ENCODE data around the gene BSND. TPM values are rescaled to one million over a fixed set of nuclear protein-coding genes. Genes with fewer than 3 reads are reported as not detected.

The BSND gene
- total RNA-seq, 4 donors from 2014 or later: not detected

DNA sequence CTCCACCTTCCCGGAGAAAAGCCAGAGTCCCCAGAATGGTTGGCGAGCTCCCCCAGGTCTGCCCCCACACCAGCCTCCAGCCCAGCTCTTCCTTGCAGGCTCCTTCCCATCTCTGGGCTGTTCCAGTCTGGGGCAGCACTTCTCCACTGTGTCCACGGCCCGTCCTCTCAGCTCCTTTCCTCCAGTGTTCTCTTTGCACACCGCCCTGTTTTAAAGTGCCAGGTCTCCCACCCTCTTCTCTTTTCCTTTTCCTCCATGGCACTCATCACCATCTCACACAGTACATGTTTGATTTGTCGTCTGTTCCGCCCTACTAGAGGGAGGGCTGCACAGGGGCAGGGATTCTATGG is 34.5 kb downstream of the BSND start:
- Histone ChIP-seq H3K9me3 (no peaks in the 10 kb centered on the region), H3K27me3 (peaks cover 0 to 33% of the 10 kb centered on the region in 2 donors), H3K36me3 (no peaks in the 10 kb centered on the region), H3K27ac (no peak overlapping the region), H3K4me1 (no peaks in the 10 kb centered on the region), H3K4me3 (no peak overlapping the region)
- no peak for DNase-seq (ENCODE audit: low spot score in 2 of 2)
- 72 to 79% methylated on average over 7 of the region's 7 CpGs for WGBS, 2 donors
- TF ChIP-seq CTCF (IDR thresholded peaks at IDR 0.05): no peak
- TF ChIP-seq EP300 (IDR thresholded peaks at IDR 0.05): no peak
- no peak for TF ChIP-seq POLR2A (IDR thresholded peaks at IDR 0.05)

GRCh38 chr1:55034476-55035133 is 35.9 kb downstream of the BSND start:
- H3K27me3 ChIP-seq: peaks cover 0 to 46% of the 10 kb centered on the region in 2 donors
- TF ChIP-seq CTCF (IDR thresholded peaks at IDR 0.05): no peak
- H3K4me1 ChIP-seq: peaks cover 0 to 12% (median 0%) of the 10 kb centered on the region in 4 donors
- H3K4me3 ChIP-seq: no peak overlapping the region
- H3K36me3 ChIP-seq: no peaks in the 10 kb centered on the region
- no peaks in the 10 kb centered on the region for H3K9me3 ChIP-seq
- 75 to 81% methylated on average over 6 of the region's 6 CpGs for WGBS, 2 donors
- H3K27ac ChIP-seq: no peak overlapping the region
- no peak for DNase-seq (ENCODE audit: low spot score in 2 of 2)

GRCh38 chr1:55035904-55036303 is 37.2 kb downstream of the BSND start:
- TF ChIP-seq CTCF (IDR thresholded peaks at IDR 0.05) (no peak), POLR2A (IDR thresholded peaks at IDR 0.05) (no peak), EP300 (IDR thresholded peaks at IDR 0.05) (no peak)
- H3K36me3 ChIP-seq: no peaks in the 10 kb centered on the region
- H3K27me3 ChIP-seq: peaks cover 0 to 59% of the 10 kb centered on the region in 2 donors
- H3K4me3 ChIP-seq: no peak overlapping the region
- 58 to 62% methylated on average over 4 of the region's 4 CpGs for WGBS, 2 donors
- H3K27ac ChIP-seq: no peak overlapping the region
- peaks cover 0 to 17% (median 0%) of the 10 kb centered on the region in 4 donors for H3K4me1 ChIP-seq
- no peak for DNase-seq (ENCODE audit: low spot score in 2 of 2)
- H3K9me3 ChIP-seq: no peaks in the 10 kb centered on the region

GRCh38 chr1:55037733-55038551 is 39.2 kb downstream of the BSND start:
- no peak overlapping the region for H3K4me3 ChIP-seq
- no peak overlapping the region for H3K27ac ChIP-seq
- peaks cover 0 to 73% of the 10 kb centered on the region in 2 donors for H3K27me3 ChIP-seq
- no peak for DNase-seq (ENCODE audit: low spot score in 2 of 2)
- H3K4me1 ChIP-seq: peaks cover 0 to 17% (median 0%) of the 10 kb centered on the region in 4 donors
- H3K36me3 ChIP-seq: no peaks in the 10 kb centered on the region
- no peaks in the 10 kb centered on the region for H3K9me3 ChIP-seq
- TF ChIP-seq POLR2A (IDR thresholded peaks at IDR 0.05) (no peak), CTCF (IDR thresholded peaks at IDR 0.05) (no peak), EP300 (IDR thresholded peaks at IDR 0.05) (no peak)
- 79% methylated on average over 8 of the region's 8 CpGs for WGBS, 2 donors

GRCh38 chr1:55038552-55038838 is 39.8 kb downstream of the BSND start:
- DNase-seq (ENCODE audit: low spot score in 2 of 2): no peak
- H3K27me3 ChIP-seq: peaks cover 0 to 71% of the 10 kb centered on the region in 2 donors

More at GRCh38 chr1:55038552-55038838, 39.8 kb downstream of the BSND start:
- H3K27ac ChIP-seq: no peak overlapping the region
- H3K9me3 ChIP-seq: no peaks in the 10 kb centered on the region
- H3K4me3 ChIP-seq: no peak overlapping the region
- 77% methylated on average over 3 of the region's 3 CpGs for WGBS, 2 donors
- TF ChIP-seq CTCF (IDR thresholded peaks at IDR 0.05) (no peak), EP300 (IDR thresholded peaks at IDR 0.05) (no peak), POLR2A (IDR thresholded peaks at IDR 0.05) (no peak)
- peaks cover 0 to 17% (median 0%) of the 10 kb centered on the region in 4 donors for H3K4me1 ChIP-seq
- H3K36me3 ChIP-seq: no peaks in the 10 kb centered on the region
